OCI-LY3 (cell line): ENCODE measurements around the gene JADE2.

Source experiments
- H2AFZ ChIP-seq: fragments of 200-600, 300-600 bp; shearing (Covaris generic); 2 replicates; pipeline ENCODE4 v1.6.0; 2014; ENCODE audit warnings: antibody characterized with exemption, low read depth, low read length
- H3K27ac ChIP-seq: fragments of 200-600, 300-600 bp; sonication (generic); 2 replicates; pipeline ENCODE4 v1.5.1; 2014; ENCODE audit warnings: mild to moderate bottlenecking, low read length, moderate library complexity, mixed read lengths
- H3K27me3 ChIP-seq: fragments of 200-600, 300-600 bp; sonication (generic); 2 replicates; pipeline ENCODE4 v1.6.1; 2014; ENCODE audit warnings: low read depth, low read length, mixed read lengths
- H3K36me3 ChIP-seq: fragments of 200-600, 300-600 bp; sonication (generic); replicated peaks from 2 replicates; pipeline ENCODE3; 2014; ENCODE audit warnings: low read depth, low read length, mixed read lengths
- H3K4me1 ChIP-seq: fragments of 300-600, 200-600 bp; sonication (generic); 2 replicates; pipeline ENCODE4 v1.6.1; 2014; ENCODE audit warnings: low read length, mixed read lengths
- H3K4me2 ChIP-seq: fragments of 200-600, 300-600 bp; sonication (generic); 2 replicates; pipeline ENCODE4 v1.6.1; 2014; ENCODE audit warnings: low read length, mixed read lengths
- H3K4me3 ChIP-seq: fragments of 300-600, 200-600 bp; sonication (generic); 2 replicates; pipeline ENCODE4 v1.5.1; 2014; ENCODE audit warnings: antibody characterized with exemption, mild to moderate bottlenecking, low read length, moderate library complexity
- H3K79me2 ChIP-seq: fragments of 300-600, 200-600 bp; shearing (Covaris generic); 2 replicates; pipeline ENCODE4 v1.6.1; 2014; ENCODE audit warnings: mild to moderate bottlenecking, low read length, mixed read lengths
- H3K9ac ChIP-seq: fragments of 300-600, 200-600 bp; shearing (Covaris generic); 2 replicates; pipeline ENCODE4 v1.6.0; 2014; ENCODE audit warnings: mild to moderate bottlenecking, low read length, moderate library complexity
- H3K9me3 ChIP-seq: fragments of 200-600, 300-600 bp; shearing (Covaris generic); 2 replicates; pipeline ENCODE4 v1.6.1; 2014; ENCODE audit warnings: low read length, mixed read lengths; ENCODE audit not compliant: insufficient read depth
- H4K20me1 ChIP-seq: fragments of 200-600, 300-600 bp; sonication (generic); 2 replicates; pipeline ENCODE4 v1.6.1; 2016; ENCODE audit warnings: low read length, mixed read lengths; ENCODE audit not compliant: insufficient read depth
- EZH2phosphoT487 ChIP-seq: fragments of 200-600 bp; shearing (Covaris generic); IDR thresholded peaks from 2 replicates; pipeline ENCODE4 v1.6.1; 2018; ENCODE audit warnings: antibody characterized with exemption, mixed run types, low read depth
- TF ChIP-seq, protein P1 (sequence below): fragments of 200-600, 300-600 bp; sonication (generic); IDR thresholded peaks from 2 replicates; pipeline ENCODE4 v1.5.1; 2014; ENCODE audit warnings: antibody characterized with exemption, low read length, low read depth

Gene JADE2

GRCh38 chr5:134572811-134573210 lies 47.3 kb downstream of the JADE2 start:
- no peaks in the 10 kb centered on the region for H3K4me1 ChIP-seq
- H3K9ac ChIP-seq, result no peak overlapping the region
- TF ChIP-seq EZH2phosphoT487, result no peak
- TF ChIP-seq, protein P1, sequence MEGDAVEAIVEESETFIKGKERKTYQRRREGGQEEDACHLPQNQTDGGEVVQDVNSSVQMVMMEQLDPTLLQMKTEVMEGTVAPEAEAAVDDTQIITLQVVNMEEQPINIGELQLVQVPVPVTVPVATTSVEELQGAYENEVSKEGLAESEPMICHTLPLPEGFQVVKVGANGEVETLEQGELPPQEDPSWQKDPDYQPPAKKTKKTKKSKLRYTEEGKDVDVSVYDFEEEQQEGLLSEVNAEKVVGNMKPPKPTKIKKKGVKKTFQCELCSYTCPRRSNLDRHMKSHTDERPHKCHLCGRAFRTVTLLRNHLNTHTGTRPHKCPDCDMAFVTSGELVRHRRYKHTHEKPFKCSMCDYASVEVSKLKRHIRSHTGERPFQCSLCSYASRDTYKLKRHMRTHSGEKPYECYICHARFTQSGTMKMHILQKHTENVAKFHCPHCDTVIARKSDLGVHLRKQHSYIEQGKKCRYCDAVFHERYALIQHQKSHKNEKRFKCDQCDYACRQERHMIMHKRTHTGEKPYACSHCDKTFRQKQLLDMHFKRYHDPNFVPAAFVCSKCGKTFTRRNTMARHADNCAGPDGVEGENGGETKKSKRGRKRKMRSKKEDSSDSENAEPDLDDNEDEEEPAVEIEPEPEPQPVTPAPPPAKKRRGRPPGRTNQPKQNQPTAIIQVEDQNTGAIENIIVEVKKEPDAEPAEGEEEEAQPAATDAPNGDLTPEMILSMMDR, result no peak
- no peak overlapping the region for H3K4me3 ChIP-seq
- no peaks in the 10 kb centered on the region for H4K20me1 ChIP-seq
- no peak overlapping the region for H3K4me2 ChIP-seq
- H3K27ac ChIP-seq, result no peak overlapping the region
- H3K79me2 ChIP-seq, result peaks cover 8% of the 10 kb centered on the region; the same call in 1 of the 2 replicates
- peaks cover 29% of the 10 kb centered on the region for H3K36me3 ChIP-seq
- H2AFZ ChIP-seq, result no peak overlapping the region
- H3K27me3 ChIP-seq, result no peaks in the 10 kb centered on the region
- no peaks in the 10 kb centered on the region for H3K9me3 ChIP-seq

GRCh38 chr5:134574521-134574920 lies 49.1 kb downstream of the JADE2 start:
- Histone ChIP-seq H3K9me3 (no peaks in the 10 kb centered on the region), H3K4me2 (no peak overlapping the region), H3K79me2 (peaks cover 5% of the 10 kb centered on the region; the same call in 1 of the 2 replicates), H4K20me1 (no peaks in the 10 kb centered on the region), H3K4me1 (no peaks in the 10 kb centered on the region), H3K27me3 (no peaks in the 10 kb centered on the region), H3K27ac (no peak overlapping the region), H3K36me3 (peaks cover 34% of the 10 kb centered on the region), H3K4me3 (no peak overlapping the region), H2AFZ (no peak overlapping the region), H3K9ac (no peak overlapping the region)
- TF ChIP-seq, protein P1, result no peak
- no peak for TF ChIP-seq EZH2phosphoT487

DNA sequence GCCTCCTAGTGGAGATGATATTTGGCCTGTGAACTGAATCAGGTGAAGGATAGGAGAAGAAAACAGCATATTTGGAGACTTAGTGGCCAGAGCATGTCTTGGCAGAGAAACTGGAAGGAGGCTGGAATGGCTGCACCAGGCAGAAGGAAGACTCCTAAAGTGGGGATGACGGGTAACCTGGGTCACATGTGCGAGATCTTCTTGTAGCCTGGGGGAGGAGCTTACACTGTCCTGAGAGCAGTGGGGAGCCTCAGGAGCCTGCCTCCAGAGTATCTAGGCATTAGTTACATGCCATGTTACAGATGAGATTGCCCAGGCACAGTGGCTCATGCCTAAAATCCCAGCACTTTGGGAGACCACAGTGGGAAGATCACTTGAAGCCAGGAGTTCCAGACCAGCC lies 49.8 kb downstream of the JADE2 start:
- Histone ChIP-seq H3K4me2 (no peak overlapping the region), H3K9ac (no peak overlapping the region), H3K27me3 (no peaks in the 10 kb centered on the region), H3K9me3 (no peaks in the 10 kb centered on the region), H3K36me3 (peaks cover 31% of the 10 kb centered on the region), H3K4me1 (no peaks in the 10 kb centered on the region), H3K4me3 (no peak overlapping the region), H2AFZ (no peak overlapping the region), H3K79me2 (peaks cover 5% of the 10 kb centered on the region; the same call in 1 of the 2 replicates), H4K20me1 (no peaks in the 10 kb centered on the region), H3K27ac (no peak overlapping the region)
- no peak for TF ChIP-seq EZH2phosphoT487
- TF ChIP-seq, protein P1, result no peak

- Histone ChIP-seq H3K79me2 (no peaks in the 10 kb centered on the region; the same call in 1 of the 2 replicates), H3K36me3 (peaks cover 32% of the 10 kb centered on the region), H3K9ac (no peak overlapping the region), H3K4me1 (no peaks in the 10 kb centered on the region), H3K27me3 (no peaks in the 10 kb centered on the region), H3K4me2 (no peak overlapping the region), H3K9me3 (no peaks in the 10 kb centered on the region), H3K27ac (no peak overlapping the region), H2AFZ (no peak overlapping the region), H3K4me3 (no peak overlapping the region), H4K20me1 (no peaks in the 10 kb centered on the region)
- TF ChIP-seq, protein P1, result no peak
- TF ChIP-seq EZH2phosphoT487, result no peak
Measured at GRCh38 chr5:134576386-134577021, 51.0 kb downstream of the JADE2 start.
